Testis (tissue), 3 donors: ENCODE measurements around the gene TBATA. TPM values are rescaled to one million over a fixed set of nuclear protein-coding genes. Genes with fewer than 3 reads are reported as not detected.
A peak's percentile ranks its signal among the peaks of the same experiment; 100 is the strongest.

Experiments used
- DNase-seq: peaks from one replicate; pipeline ENCODE4 v3.0.0-alpha.2; 2019
- H3K27ac ChIP-seq, 2 donors: fragments of 200-600 bp; sonication (generic); one replicate each; pipeline ENCODE4 v1.5.1; 2019
- H3K27me3 ChIP-seq: fragments of 200-600 bp; sonication (generic); one replicate; pipeline ENCODE4 v1.5.1; 2019
- H3K36me3 ChIP-seq: fragments of 200-600 bp; sonication (generic); one replicate; pipeline ENCODE4 v1.5.1; 2017; ENCODE audit warnings: low read depth; ENCODE audit errors: missing control alignments
- H3K4me1 ChIP-seq: fragments of 200-600 bp; sonication (generic); one replicate; pipeline ENCODE4 v1.5.1; 2019
- H3K4me3 ChIP-seq, 2 donors: fragments of 200-600 bp; sonication (generic); one replicate each; pipeline ENCODE4 v1.5.1; 2017 to 2019
- H3K9me3 ChIP-seq: fragments of 200-600 bp; sonication (generic); one replicate; pipeline ENCODE4 v1.5.1; 2017
- CTCF ChIP-seq, 3 experiments: fragments of 450-650 bp in 2 of 3; fragments of 200-600 bp in 1 of 3; sonication (generic) in 1 of 3; IDR thresholded peaks; one replicate each; pipeline ENCODE4 v1.5.1; 2016 to 2019; ENCODE audit warnings: antibody characterized with exemption in 3 of 3, mild to moderate bottlenecking in 2 of 3, moderate library complexity in 1 of 3
- POLR2A ChIP-seq: fragments of 450-650 bp; IDR thresholded peaks from one replicate; pipeline ENCODE4 v1.6.1; 2017; ENCODE audit warnings: antibody characterized with exemption, mild to moderate bottlenecking, moderate library complexity
- WGBS, 2 donors: methylation state at CpG; one replicate each; pipeline ENCODE4 v1.1.5; 2018; 5-methylcytosine and 5-hydroxymethylcytosine counted together
- intact Hi-C: fragments of 100-400 bp; cut with DNase I; formaldehyde crosslinking; loops from one replicate; pipeline ENCODE4 v1.15.1; 2023; ENCODE audit warnings: low total_unique reads
- polyA plus RNA-seq: library from polyadenylated mRNA; stranded (reverse); fragments of 350-450 nt; fragmentation: Illumina TruSeq; extraction: RNeasy Lipid Tissue Mini Kit (QIAGEN cat#74804); gene quantifications from one replicate; pipeline ENCODE4 v1.2.3, GENCODE V29; 2014; ENCODE audit warnings: low read depth, low replicate concordance; ENCODE audit not compliant: insufficient read depth
- total RNA-seq, 2 donors: library from RNA; depleted of rRNA; stranded (reverse); fragments of >200 nt; gene quantifications; one replicate each; pipeline ENCODE4 v1.2.3, GENCODE V29; 2016

Gene TBATA
- total and polyA plus RNA-seq, 3 donors from 2014 or later: 8.4 to 34.6 (median 19.1) TPM

GRCh38 chr10:70730955-70731354, 54.2 kb downstream of the TBATA start:
- H3K4me1 ChIP-seq: no peaks in the 10 kb centered on the region
- H3K9me3 ChIP-seq: no peaks in the 10 kb centered on the region
- H3K36me3 ChIP-seq: no peaks in the 10 kb centered on the region
- no peaks in the 10 kb centered on the region for H3K27me3 ChIP-seq
- no peak overlapping the region for H3K27ac ChIP-seq
- WGBS, 2 donors: 78 to 86% methylated on average over 2 of the region's 2 CpGs
- TF ChIP-seq CTCF (IDR thresholded peaks at IDR 0.05) (no peak), POLR2A (no peak)
- intact Hi-C loops: no loop called here
- no peak for DNase-seq
- H3K4me3 ChIP-seq: no peak overlapping the region

- H3K9me3 ChIP-seq: no peaks in the 10 kb centered on the region
- intact Hi-C loops: no loop called here
- H3K27me3 ChIP-seq: no peaks in the 10 kb centered on the region
- no peak overlapping the region for H3K4me3 ChIP-seq
- no peak for TF ChIP-seq CTCF (IDR thresholded peaks at IDR 0.05)
- no peak for TF ChIP-seq POLR2A
- no peaks in the 10 kb centered on the region for H3K4me1 ChIP-seq
- no peaks in the 10 kb centered on the region for H3K36me3 ChIP-seq
- 68 to 82% methylated on average over 13 to 16 of the region's 16 CpGs for WGBS, 2 donors
- peak; percentile 35 for DNase-seq
- H3K27ac ChIP-seq: no peak overlapping the region
These were observed 55.3 kb downstream of the TBATA start for GRCh38 chr10:70729763-70730357.

- H3K9me3 ChIP-seq: no peaks in the 10 kb centered on the region
- H3K4me3 ChIP-seq: no peak overlapping the region
- intact Hi-C loops: no loop called here
- no peaks in the 10 kb centered on the region for H3K4me1 ChIP-seq
- no peaks in the 10 kb centered on the region for H3K36me3 ChIP-seq
- WGBS, 2 donors: 94% methylated on average over 2 of the region's 2 CpGs
- H3K27ac ChIP-seq: no peak overlapping the region
- no peak for DNase-seq
- TF ChIP-seq CTCF (IDR thresholded peaks at IDR 0.05) (no peak), POLR2A (no peak)
- no peaks in the 10 kb centered on the region for H3K27me3 ChIP-seq
These were observed 56.8 kb downstream of the TBATA start for GRCh38 chr10:70728328-70728727.

- no peaks in the 10 kb centered on the region for H3K9me3 ChIP-seq
- WGBS, 2 donors: 94 to 100% methylated on average over 2 to 10 of the region's 10 CpGs
- H3K4me3 ChIP-seq: no peak overlapping the region
- H3K36me3 ChIP-seq: no peaks in the 10 kb centered on the region
- no peak for DNase-seq
- intact Hi-C loops: no loop called here
- TF ChIP-seq CTCF (IDR thresholded peaks at IDR 0.05): no peak
- no peak for TF ChIP-seq POLR2A
- no peaks in the 10 kb centered on the region for H3K27me3 ChIP-seq
- H3K4me1 ChIP-seq: no peaks in the 10 kb centered on the region
- no peak overlapping the region for H3K27ac ChIP-seq
These were observed 58.2 kb downstream of the TBATA start for GRCh38 chr10:70726909-70727495.

GRCh38 chr10:70723771-70724170, 61.4 kb downstream of the TBATA start:
- Histone ChIP-seq H3K4me3 (no peak overlapping the region), H3K9me3 (no peaks in the 10 kb centered on the region), H3K27me3 (no peaks in the 10 kb centered on the region), H3K36me3 (no peaks in the 10 kb centered on the region), H3K4me1 (no peaks in the 10 kb centered on the region), H3K27ac (no peak overlapping the region)
- DNase-seq: no peak
- 89 to 100% methylated on average over 3 of the region's 3 CpGs for WGBS, 2 donors
- intact Hi-C loops: no loop called here
- TF ChIP-seq POLR2A (no peak), CTCF (IDR thresholded peaks at IDR 0.05) (no peak)
